ENCODE measurements around the gene ROGDI. TPM values are rescaled to one million over a fixed set of nuclear protein-coding genes. Genes with fewer than 3 reads are reported as not detected.

The ROGDI gene
- total RNA-seq, 1 experiment from 2014 or later: 36.4 TPM

DNA sequence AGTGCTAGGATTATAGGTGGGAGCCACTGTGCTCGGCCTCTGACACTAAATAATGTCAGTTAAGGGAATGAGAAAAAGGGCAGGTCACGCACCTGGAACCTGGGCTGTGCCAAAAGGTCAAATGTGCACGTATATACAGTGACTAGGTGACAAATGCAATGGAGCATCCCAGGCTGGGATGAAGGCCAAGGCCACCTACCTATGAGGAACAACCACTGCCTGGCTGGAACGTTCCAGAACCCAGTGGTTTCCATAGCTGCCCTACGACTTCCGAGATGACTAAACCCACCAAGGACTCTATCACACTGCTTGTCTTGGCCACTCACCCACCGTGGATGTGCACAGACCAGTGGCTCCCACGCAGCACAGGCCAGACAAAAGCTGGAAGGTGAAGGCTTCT lies 51.5 kb downstream of the ROGDI start:
- H3T11ph ChIP-seq (ENCODE audit: low read length): no peak overlapping the region
- no peak overlapping the region for H2BK12ac ChIP-seq (ENCODE audit: insufficient read length, low read depth, low read length)
- no peak overlapping the region for H2BK5ac ChIP-seq (ENCODE audit: insufficient read length, low read length)
- H4K20me1 ChIP-seq (ENCODE audit: control insufficient read depth, insufficient read depth, insufficient read length): no peaks in the 10 kb centered on the region
- Mint-ChIP-seq H3K9me3 (peaks cover 5 to 7% of the 10 kb centered on the region in 2 experiments; a peak in 3 of 5 replicates), H3K27ac (no peak overlapping the region; a peak in 1 of 7 replicates), H3K4me3 (no peak overlapping the region), H3K4me1 (peaks cover 0 to 2% of the 10 kb centered on the region in 2 experiments; a peak in 2 of 4 replicates), H3K36me3 (ENCODE audit: insufficient read depth in 1 of 3, low read depth in 3 of 3) (peaks cover 18 to 36% (median 36%) of the 10 kb centered on the region in 3 experiments), H3K27me3 (ENCODE audit: low read depth) (no peaks in the 10 kb centered on the region)
- no peak overlapping the region for H2BK20ac ChIP-seq (ENCODE audit: low read depth, low read length, poor library complexity, severe bottlenecking)
- H2AFZ ChIP-seq (ENCODE audit: low read length): no peak overlapping the region
- no peak overlapping the region for H3K27ac ChIP-seq (ENCODE audit: insufficient read length, low read depth, low read length)
- H3K9ac ChIP-seq (ENCODE audit: extremely low read depth, insufficient read length, low read length): no peak overlapping the region
- H3K4me2 ChIP-seq (ENCODE audit: insufficient read depth, insufficient read length, low read length): no peak overlapping the region
- no peak overlapping the region for H3K56ac ChIP-seq (ENCODE audit: insufficient read length, low read depth, low read length)
- no peak overlapping the region for H2AK5ac ChIP-seq (ENCODE audit: insufficient read length, low read length)
- H3K18ac ChIP-seq (ENCODE audit: insufficient read length, low read depth, low read length): no peak overlapping the region
- H4K5ac ChIP-seq (ENCODE audit: insufficient read length, low read depth, low read length): no peak overlapping the region
- H3K9me3 ChIP-seq (ENCODE audit: control insufficient read depth, low read depth, low read length): no peaks in the 10 kb centered on the region
- TF ChIP-seq, protein P1, sequence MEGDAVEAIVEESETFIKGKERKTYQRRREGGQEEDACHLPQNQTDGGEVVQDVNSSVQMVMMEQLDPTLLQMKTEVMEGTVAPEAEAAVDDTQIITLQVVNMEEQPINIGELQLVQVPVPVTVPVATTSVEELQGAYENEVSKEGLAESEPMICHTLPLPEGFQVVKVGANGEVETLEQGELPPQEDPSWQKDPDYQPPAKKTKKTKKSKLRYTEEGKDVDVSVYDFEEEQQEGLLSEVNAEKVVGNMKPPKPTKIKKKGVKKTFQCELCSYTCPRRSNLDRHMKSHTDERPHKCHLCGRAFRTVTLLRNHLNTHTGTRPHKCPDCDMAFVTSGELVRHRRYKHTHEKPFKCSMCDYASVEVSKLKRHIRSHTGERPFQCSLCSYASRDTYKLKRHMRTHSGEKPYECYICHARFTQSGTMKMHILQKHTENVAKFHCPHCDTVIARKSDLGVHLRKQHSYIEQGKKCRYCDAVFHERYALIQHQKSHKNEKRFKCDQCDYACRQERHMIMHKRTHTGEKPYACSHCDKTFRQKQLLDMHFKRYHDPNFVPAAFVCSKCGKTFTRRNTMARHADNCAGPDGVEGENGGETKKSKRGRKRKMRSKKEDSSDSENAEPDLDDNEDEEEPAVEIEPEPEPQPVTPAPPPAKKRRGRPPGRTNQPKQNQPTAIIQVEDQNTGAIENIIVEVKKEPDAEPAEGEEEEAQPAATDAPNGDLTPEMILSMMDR (conservative IDR thresholded peaks at IDR 0.05): no peak
- H3K79me2 ChIP-seq (ENCODE audit: insufficient read depth, low read length): no peaks in the 10 kb centered on the region
- no peak for DNase-seq
- no peak overlapping the region for H4K8ac ChIP-seq (replicated peaks; ENCODE audit: insufficient read length, low read depth, low read length)
- no peaks in the 10 kb centered on the region for H3K23me2 ChIP-seq (ENCODE audit: insufficient read length, low read depth, low read length, poor library complexity, severe bottlenecking)
- H2BK120ac ChIP-seq (ENCODE audit: low read depth, low read length, poor library complexity, severe bottlenecking): no peak overlapping the region
- H3K27me3 ChIP-seq (ENCODE audit: insufficient read depth, low read length): no peaks in the 10 kb centered on the region
- H3K79me1 ChIP-seq (ENCODE audit: insufficient read depth, low read depth, low read length, poor library complexity, severe bottlenecking): no peaks in the 10 kb centered on the region
- no peak overlapping the region for H2BK15ac ChIP-seq (ENCODE audit: low read depth, low read length)
- no peak overlapping the region for H4K91ac ChIP-seq (ENCODE audit: insufficient read length, low read depth, low read length)
- H3K14ac ChIP-seq (ENCODE audit: insufficient read depth, low read length): no peak overlapping the region
- no peaks in the 10 kb centered on the region for H3K4me1 ChIP-seq (ENCODE audit: insufficient read depth, low read length)
- no peak overlapping the region for H3K4ac ChIP-seq (ENCODE audit: low read depth, low read length)
- H3K23ac ChIP-seq (ENCODE audit: insufficient read length, low read depth, low read length): no peak overlapping the region
- WGBS (ENCODE audit: extremely low coverage, insufficient read length, low lambda C conversion rate): no CpG with 5 or more reads among the region's 8 CpGs
